Activated naive CD4-positive, alpha-beta T cell treated with anti-CD3 and anti-CD28 coated beads for 36 hours (primary cell): Measurements from ENCODE around the gene PLCD1. TPM values are rescaled to one million over a fixed set of nuclear protein-coding genes. Genes with fewer than 3 reads are reported as not detected.
A peak's percentile ranks its signal among the peaks of the same experiment; 100 is the strongest.
"Not testable (repeated sequence)": the region's sequence is repeated elsewhere in the genome, so short reads cannot be mapped to it uniquely, and the experiment has no call there.

Experiments used
- CTCF ChIA-PET: fragments of 350-600 bp; sonication (Branson Sonifier 250); formaldehyde crosslinking; loops from one replicate; lab custom pipeline; 2021; ENCODE audit warnings: antibody characterized with exemption; lab: Charles Lee
- DNase-seq: peaks from one replicate; pipeline ENCODE4 v3.0.0-alpha.2; 2020
- H3K27ac Mint-ChIP-seq: one replicate; pipeline ENCODE4 v1.8.0; 2021; ENCODE audit warnings: mild to moderate bottlenecking, mixed read lengths
- H3K27me3 Mint-ChIP-seq: one replicate; pipeline ENCODE4 v1.8.0; 2021; ENCODE audit warnings: low read depth, mixed read lengths
- H3K36me3 Mint-ChIP-seq: one replicate; pipeline ENCODE4 v1.8.0; 2021; ENCODE audit warnings: low read depth, mixed read lengths
- H3K4me1 Mint-ChIP-seq: one replicate; pipeline ENCODE4 v1.8.0; 2021; ENCODE audit warnings: low read depth, mixed read lengths
- H3K4me3 Mint-ChIP-seq: one replicate; pipeline ENCODE4 v1.8.0; 2021; ENCODE audit warnings: mild to moderate bottlenecking, moderate library complexity, mixed read lengths
- H3K9me3 Mint-ChIP-seq: one replicate; pipeline ENCODE4 v1.8.0; 2021; ENCODE audit warnings: mixed read lengths
- intact Hi-C: fragments of 100-400 bp; cut with micrococcal nuclease; formaldehyde crosslinking; loops from one replicate; pipeline ENCODE4 v1.15.1; 2023
- total RNA-seq, 2 experiments: library from RNA; stranded (reverse); gene quantifications; one replicate each; pipeline ENCODE4 v1.2.3, GENCODE V29; 2021

PLCD1 gene
- total RNA-seq: 10 to 100 TPM; 10.6 to 10.8 TPM

DNA sequence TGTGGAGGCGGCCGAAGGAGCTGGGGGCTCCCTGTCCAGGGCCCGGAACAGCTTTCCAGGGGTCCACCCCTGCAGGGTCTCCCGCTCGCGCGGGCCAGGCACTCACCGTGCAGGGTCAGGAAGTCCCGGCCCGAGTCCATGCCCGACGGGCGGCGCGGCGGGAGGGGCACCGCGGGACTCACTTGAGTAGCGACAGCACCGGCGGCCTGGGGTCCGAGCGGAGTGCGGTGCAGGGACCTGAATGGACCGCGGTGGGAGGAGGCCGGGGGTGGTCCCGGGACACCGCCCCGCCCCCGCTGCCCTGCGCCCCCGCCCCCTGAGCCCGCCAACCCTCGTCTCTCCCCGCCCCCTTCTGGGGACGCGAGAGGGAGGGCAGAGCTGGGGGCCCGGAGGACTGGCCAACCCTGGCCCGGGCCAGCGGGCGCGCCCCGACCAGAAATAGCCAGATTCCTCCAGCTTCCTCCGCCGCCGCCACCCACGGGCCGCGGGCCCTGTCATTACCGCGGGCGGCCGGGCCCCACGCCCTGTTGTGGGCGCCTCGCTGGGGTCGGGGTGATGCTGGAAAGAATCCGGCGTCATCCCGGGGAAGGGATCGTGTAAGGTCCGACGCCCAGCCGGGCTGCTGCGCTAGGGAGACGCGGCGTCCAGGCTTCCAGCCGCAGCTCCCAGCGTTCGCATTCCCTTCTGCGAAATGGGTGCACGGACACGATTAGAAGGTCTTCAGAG is at the start of gene PLCD1:
TSS of gene PLCD1 (minus strand) at position 243 of the 726 bp plus-strand sequence. CDS start at position 140, 103 bp downstream.
- Mint-ChIP-seq H3K27ac (no peak within 1 kb of the TSS), H3K36me3 (no peaks in the 10 kb centered on the region), H3K9me3 (no peaks in the 10 kb centered on the region), H3K4me3 (peak within 1 kb of the TSS; percentile 48), H3K4me1 (peaks cover 23% of the 10 kb centered on the region), H3K27me3 (peaks cover 12% of the 10 kb centered on the region)
- CTCF ChIA-PET: interaction anchor here (1.0 kb wide), 1 partner anchor 56 kb away, joined by 4 read pairs; no protein-coding TSS in a partner anchor
- intact Hi-C loops: no loop called here
- DNase-seq: peak; percentile 29

DNA sequence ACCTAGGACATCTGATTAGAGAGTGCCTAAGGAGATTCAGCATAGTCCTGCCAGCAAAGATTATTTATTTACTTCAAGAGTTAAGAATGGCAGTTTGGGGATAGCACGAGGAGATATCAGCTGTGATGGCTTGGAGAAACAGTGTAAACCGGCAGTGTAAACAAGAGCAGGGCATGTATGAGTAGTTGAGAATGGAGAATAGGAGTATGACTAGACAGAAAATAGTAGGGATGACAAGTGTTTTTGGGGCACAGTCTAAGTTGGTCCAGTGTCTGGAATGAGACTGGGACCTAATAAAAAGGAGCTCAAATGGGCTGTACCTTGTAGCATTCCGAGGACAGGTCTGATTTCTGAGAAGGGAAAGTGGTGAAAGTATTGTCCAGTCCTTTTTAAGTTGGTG is 47.6 kb upstream of the PLCD1 start:
- H3K4me3 Mint-ChIP-seq, CTCF ChIA-PET, intact Hi-C loops, DNase-seq, H3K27ac Mint-ChIP-seq, H3K27me3 Mint-ChIP-seq, H3K9me3 Mint-ChIP-seq, H3K36me3 Mint-ChIP-seq, H3K4me1 Mint-ChIP-seq: not testable (repeated sequence)

DNA sequence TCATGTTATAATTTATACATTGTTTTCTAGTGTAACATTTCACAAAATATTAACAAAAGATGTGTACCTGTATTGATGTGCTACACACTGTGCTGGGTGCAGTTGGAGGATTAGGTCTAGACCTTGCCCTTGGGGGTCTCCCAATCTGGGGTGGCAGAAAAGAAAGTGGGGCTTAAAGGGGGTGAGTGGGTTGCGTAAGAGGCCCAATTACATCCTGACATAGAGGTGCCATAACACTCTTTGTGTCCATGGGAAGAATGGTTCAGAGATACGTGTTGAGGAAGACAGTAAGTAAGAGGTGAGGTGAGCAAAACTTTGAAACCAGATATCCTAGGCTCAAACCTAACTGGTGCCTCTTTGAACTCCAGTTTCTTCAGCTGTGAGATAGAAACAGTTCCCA is 40.6 kb upstream of the PLCD1 start:
- Mint-ChIP-seq H3K36me3 (no peaks in the 10 kb centered on the region), H3K9me3 (peaks cover 2% of the 10 kb centered on the region), H3K27me3 (no peaks in the 10 kb centered on the region), H3K4me1 (no peaks in the 10 kb centered on the region), H3K27ac (no peak overlapping the region), H3K4me3 (no peak overlapping the region)
- no peak for DNase-seq
- intact Hi-C loops: no loop called here
- CTCF ChIA-PET: interaction anchor here (1.4 kb wide), 1 partner anchor 26 kb away, joined by 3 read pairs; no protein-coding TSS in a partner anchor

DNA sequence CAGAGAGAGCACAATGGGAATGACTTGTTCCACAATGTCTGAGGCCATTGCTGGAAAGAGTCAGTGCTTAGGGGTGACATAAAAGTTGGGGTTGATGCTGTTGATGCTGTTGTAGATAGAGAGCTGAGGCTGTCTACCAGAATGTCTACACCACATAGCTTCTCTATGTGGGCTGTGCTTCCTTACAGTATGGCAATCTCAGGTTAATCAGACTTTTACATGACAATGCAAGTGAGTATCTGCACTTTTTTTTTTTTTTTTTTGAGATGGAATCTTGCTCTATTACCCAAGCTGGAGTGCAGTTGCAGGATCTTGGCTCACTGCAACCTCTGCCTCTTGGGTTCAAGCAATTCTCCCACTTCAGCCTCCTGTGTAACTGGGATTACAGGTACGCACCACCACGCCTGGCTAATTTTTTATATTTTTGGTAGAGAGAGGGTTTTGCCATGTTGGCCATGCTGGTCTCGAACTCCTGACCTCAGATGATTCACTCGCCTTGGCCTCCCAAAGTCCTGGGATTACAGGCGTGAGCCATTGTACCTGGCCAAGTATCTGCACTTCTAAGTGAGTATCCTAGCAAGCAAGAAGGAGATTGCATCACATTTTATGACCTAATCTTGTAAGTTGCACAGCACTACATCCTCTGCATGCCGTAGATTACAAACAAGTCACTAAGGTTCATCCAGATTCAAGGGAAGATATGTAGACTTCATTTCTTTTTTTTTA is 38.2 kb upstream of the PLCD1 start:
- CTCF ChIA-PET: interaction anchor here (0.6 to 0.7 kb wide), 2 partner anchors 59 to 671 kb away, joined by 3 read pairs; no protein-coding TSS in a partner anchor
- intact Hi-C loops: no loop called here
- H3K9me3 Mint-ChIP-seq: peaks cover 2% of the 10 kb centered on the region
- no peak for DNase-seq
- no peaks in the 10 kb centered on the region for H3K27me3 Mint-ChIP-seq
- H3K4me3 Mint-ChIP-seq: no peak overlapping the region
- no peaks in the 10 kb centered on the region for H3K4me1 Mint-ChIP-seq
- H3K36me3 Mint-ChIP-seq: peaks cover 2% of the 10 kb centered on the region
- no peak overlapping the region for H3K27ac Mint-ChIP-seq

DNA sequence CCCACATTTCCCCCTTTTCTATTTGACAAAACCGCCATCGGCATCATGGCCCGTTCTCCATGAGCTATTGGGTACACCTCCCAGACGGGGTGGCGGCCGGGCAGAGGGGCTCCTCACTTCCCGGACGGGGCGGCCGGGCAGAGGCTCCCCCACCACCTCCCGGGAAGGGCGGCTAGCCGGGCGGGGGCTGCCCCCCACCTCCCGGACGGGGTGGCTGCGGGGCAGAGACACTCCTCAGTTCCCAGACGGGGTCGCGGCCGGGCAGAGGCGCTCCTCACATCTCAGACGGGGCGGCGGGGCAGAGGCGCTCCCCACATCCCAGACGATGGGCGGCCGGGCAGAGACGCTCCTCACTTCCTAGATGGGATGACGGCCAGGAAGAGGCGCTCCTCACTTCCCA is 35.0 kb upstream of the PLCD1 start:
- H3K36me3 Mint-ChIP-seq, H3K4me3 Mint-ChIP-seq, H3K4me1 Mint-ChIP-seq, H3K27me3 Mint-ChIP-seq, H3K27ac Mint-ChIP-seq, H3K9me3 Mint-ChIP-seq, DNase-seq, intact Hi-C loops, CTCF ChIA-PET: not testable (repeated sequence)

DNA sequence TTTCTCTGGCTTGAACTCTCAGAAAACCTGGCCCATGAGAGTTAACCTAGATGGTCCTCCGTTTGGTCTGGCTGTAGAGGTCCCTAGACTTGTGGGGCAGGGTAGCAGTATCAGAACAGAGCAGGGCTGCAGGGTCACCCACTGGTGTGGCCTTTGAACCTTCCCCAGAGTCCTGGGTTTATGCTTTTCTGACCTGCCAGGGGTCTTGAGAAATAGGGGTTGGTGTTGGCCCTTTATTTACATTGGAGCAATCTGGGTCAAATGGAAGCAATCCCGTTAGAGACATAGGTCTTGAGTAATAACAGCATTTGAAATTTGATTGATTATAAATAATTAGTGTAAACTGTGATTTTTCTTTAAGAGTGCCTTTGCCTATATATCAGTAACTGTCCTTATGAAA is 33.4 kb upstream of the PLCD1 start:
- Mint-ChIP-seq H3K4me1 (no peaks in the 10 kb centered on the region), H3K4me3 (no peak overlapping the region), H3K27ac (no peak overlapping the region), H3K36me3 (peaks cover 2% of the 10 kb centered on the region), H3K9me3 (peaks cover 2% of the 10 kb centered on the region), H3K27me3 (no peaks in the 10 kb centered on the region)
- DNase-seq: no peak
- intact Hi-C loops: no loop called here
- CTCF ChIA-PET: no interaction called here

DNA sequence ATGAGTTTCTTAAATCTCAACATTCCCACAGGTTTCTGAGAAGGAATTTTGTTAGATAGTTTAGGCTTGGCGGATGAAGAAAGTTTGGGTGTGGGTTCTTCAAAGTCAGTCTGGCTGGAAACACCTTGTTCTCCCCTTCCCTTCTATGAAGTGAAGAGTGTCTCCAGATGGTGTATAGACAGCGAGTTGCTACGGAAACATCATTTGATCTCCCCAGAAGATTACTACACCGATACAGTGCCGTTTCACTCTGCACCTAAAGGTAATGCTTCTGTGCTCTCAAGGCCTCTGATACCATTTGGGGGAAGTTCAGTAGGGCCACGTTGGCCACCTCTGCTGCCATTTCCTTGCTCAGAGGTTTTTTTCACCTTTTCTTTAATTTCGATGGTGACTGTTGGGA is 30.1 kb upstream of the PLCD1 start:
- CTCF ChIA-PET: no interaction called here
- intact Hi-C loops: no loop called here

DNA sequence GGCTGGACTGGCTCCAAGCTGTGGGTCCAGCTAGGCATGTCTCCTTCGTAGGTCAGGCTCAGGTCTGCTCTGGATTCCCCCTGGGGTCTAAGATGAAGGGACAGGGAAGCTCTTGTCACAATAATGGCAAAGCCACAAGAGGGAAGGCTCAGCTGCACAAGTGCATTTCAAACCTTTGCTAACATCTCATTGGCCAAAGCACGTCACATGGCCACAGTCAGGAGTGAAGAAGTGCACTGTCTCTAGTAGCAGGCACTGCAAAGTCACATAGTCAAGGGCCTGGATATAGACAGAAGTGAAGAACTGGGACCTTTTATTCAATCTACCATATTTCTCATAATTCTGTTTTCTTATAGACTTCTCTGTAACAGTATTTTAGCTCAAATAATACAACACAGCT is 29.7 kb upstream of the PLCD1 start:
- Mint-ChIP-seq H3K27ac (no peak overlapping the region), H3K4me3 (no peak overlapping the region), H3K27me3 (no peaks in the 10 kb centered on the region), H3K36me3 (peaks cover 2% of the 10 kb centered on the region), H3K9me3 (no peaks in the 10 kb centered on the region), H3K4me1 (peaks cover 7% of the 10 kb centered on the region)
- CTCF ChIA-PET: no interaction called here
- DNase-seq: no peak
- intact Hi-C loops: no loop called here

More for the DNA sequence above, 30.1 kb upstream of the PLCD1 start:
- DNase-seq: no peak
- no peak overlapping the region for H3K27ac Mint-ChIP-seq
- H3K27me3 Mint-ChIP-seq: no peaks in the 10 kb centered on the region
- no peaks in the 10 kb centered on the region for H3K9me3 Mint-ChIP-seq
- H3K36me3 Mint-ChIP-seq: peaks cover 2% of the 10 kb centered on the region
- peaks cover 6% of the 10 kb centered on the region for H3K4me1 Mint-ChIP-seq
- no peak overlapping the region for H3K4me3 Mint-ChIP-seq

DNA sequence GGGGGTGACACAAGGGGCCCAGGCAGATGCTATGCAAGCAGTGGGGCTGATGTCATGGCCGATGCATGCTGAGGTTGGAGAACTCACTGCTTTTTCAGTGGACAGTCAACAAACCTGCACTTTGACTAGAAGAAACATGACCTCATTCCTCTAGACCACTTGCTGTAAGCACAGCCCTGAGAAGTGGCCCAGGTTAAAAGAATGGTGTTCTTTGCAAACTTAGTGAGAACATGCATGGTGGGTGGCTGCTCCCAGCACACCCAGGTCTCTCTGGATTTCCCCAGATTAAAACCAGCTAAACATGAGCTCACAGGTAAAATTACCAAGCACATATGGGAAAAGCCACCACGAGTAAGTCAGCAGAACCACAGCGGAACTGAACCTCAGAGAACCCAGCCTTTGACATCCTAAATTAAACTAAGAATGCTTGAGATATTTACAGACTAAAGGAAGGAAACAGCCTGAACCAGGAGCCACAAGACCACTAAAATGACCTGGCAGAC is 25.1 kb upstream of the PLCD1 start:
- DNase-seq: peak; percentile 18
- no peaks in the 10 kb centered on the region for H3K9me3 Mint-ChIP-seq
- peaks cover 7% of the 10 kb centered on the region for H3K4me1 Mint-ChIP-seq
- CTCF ChIA-PET: no interaction called here
- no peaks in the 10 kb centered on the region for H3K36me3 Mint-ChIP-seq
- H3K27ac Mint-ChIP-seq: no peak overlapping the region
- H3K27me3 Mint-ChIP-seq: no peaks in the 10 kb centered on the region
- no peak overlapping the region for H3K4me3 Mint-ChIP-seq
- intact Hi-C loops: loop anchor here (1.0 kb wide), 1 partner anchor 16 kb away; no protein-coding TSS in a partner anchor

DNA sequence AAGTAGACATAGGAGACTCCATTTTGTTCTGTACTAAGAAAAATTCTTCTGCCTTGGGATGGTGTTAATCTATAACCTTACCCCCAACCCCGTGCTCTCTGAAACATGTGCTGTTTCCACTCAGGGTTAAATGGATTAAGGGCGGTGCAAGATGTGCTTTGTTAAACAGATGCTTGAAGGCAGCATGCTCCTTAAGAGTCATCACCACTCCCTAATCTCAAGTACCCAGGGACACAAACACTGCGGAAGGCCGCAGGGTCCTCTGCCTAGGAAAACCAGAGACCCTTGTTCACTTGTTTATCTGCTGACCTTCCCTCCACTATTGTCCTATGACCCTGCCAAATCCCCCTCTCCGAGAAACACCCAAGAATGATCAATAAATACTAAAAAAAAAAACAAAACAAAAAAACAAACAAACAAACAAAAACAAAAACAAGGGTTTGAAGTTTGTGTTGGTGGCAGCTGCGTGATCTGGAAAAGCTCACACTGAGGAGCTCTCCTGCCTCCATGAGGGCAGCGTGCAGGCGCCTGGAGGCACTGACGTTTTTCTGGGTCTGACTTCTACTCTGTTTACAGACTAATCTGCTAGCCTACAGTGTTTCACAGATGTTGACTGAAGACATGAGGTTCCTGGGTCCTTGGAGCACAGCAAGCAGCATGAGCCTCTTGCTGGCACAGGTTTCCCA is 24.5 kb upstream of the PLCD1 start:
- H3K27me3 Mint-ChIP-seq, H3K4me1 Mint-ChIP-seq, H3K4me3 Mint-ChIP-seq, CTCF ChIA-PET, H3K36me3 Mint-ChIP-seq, H3K9me3 Mint-ChIP-seq, H3K27ac Mint-ChIP-seq, DNase-seq: not testable (repeated sequence)
- intact Hi-C loops: loop anchor here (1.0 kb wide), 1 partner anchor 16 kb away; no protein-coding TSS in a partner anchor

DNA sequence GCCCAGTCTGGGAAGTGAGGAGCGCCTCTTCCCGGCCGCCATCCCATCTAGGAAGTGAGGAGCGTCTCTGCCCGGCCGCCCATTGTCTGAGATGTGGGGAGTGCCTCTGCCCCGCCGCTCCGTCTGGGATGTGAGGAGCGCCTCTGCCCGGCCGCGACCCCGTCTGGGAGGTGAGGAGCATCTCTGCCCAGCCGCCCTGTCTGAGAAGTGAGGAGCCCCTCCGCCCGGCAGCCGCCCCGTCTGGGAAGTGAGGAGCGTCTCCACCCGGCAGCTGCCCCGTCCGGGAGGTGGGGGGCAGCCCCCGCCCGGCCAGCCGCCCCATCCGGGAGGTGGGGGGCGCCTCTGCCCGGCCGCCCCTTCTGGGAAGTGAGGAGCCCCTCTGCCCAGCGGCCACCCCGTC is 23.8 kb upstream of the PLCD1 start:
- DNase-seq, intact Hi-C loops, H3K27me3 Mint-ChIP-seq, H3K9me3 Mint-ChIP-seq, H3K27ac Mint-ChIP-seq, CTCF ChIA-PET, H3K36me3 Mint-ChIP-seq, H3K4me3 Mint-ChIP-seq, H3K4me1 Mint-ChIP-seq: not testable (repeated sequence)

DNA sequence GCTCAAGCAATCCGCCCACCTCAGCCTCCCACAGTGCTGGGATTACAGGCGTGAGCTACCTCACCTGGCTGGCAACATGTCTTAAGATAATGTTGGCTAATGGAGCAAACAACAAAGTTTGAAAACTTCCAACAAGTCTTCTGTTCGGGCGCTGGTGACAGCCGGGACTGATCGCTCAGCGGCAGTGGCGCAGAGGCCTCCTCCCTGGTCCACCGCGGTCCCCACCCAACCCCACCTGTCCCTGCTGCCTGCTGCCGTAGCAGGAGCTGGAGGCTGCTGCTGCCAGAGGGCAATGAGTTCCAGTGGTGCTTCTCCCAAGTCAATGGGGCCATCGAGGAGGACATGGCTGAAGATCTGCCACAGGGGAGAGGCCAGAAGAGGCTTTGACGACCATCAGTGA is 21.7 kb upstream of the PLCD1 start:
- CTCF ChIA-PET: no interaction called here
- intact Hi-C loops: no loop called here
- Mint-ChIP-seq H3K27ac (no peak overlapping the region), H3K4me1 (peaks cover 7% of the 10 kb centered on the region), H3K9me3 (no peaks in the 10 kb centered on the region), H3K36me3 (no peaks in the 10 kb centered on the region), H3K4me3 (no peak overlapping the region), H3K27me3 (no peaks in the 10 kb centered on the region)
- DNase-seq: no peak
